OCI-LY7 (cell line): ENCODE measurements around the gene ODC1. TPM values are rescaled to one million over a fixed set of nuclear protein-coding genes. Genes with fewer than 3 reads are reported as not detected.

Experiments
- BruUV-seq: library from RNA; stranded (reverse); fragments of 400-500 nt; replicated peaks from 2 replicates; lab custom pipeline; 2021; lab: Mats Ljungman, UMichigan
- CTCF ChIA-PET: fragments of 300-600 bp; sonication (Branson Sonifier 250); formaldehyde crosslinking; loops from one replicate; lab custom pipeline; 2022; ENCODE audit warnings: antibody characterized with exemption; ENCODE audit not compliant: unreplicated experiment; lab: Charles Lee
- POLR2A ChIA-PET: fragments of 300-600 bp; sonication (Branson Sonifier 250); formaldehyde crosslinking; loops from one replicate; lab custom pipeline; 2022; ENCODE audit warnings: antibody characterized with exemption; lab: Charles Lee
- DNase-seq: peaks from one replicate; pipeline ENCODE4 v3.0.0-alpha.2; 2015; ENCODE audit warnings: low spot score
- H2AFZ ChIP-seq: fragments of 200-600 bp; sonication (generic), shearing (Covaris generic); 2 replicates; pipeline ENCODE4 v1.6.1; 2014; ENCODE audit warnings: mild to moderate bottlenecking, antibody characterized with exemption, low read length, moderate library complexity
- H3K27ac ChIP-seq: fragments of 200-600 bp; sonication (generic); 2 replicates; pipeline ENCODE4 v1.5.1; 2014; ENCODE audit warnings: mixed run types, low read depth, mild to moderate bottlenecking, moderate library complexity, low read length, inconsistent platforms; ENCODE audit not compliant: poor library complexity, severe bottlenecking
- H3K36me3 ChIP-seq: fragments of 200-600 bp; sonication (generic); 2 replicates; pipeline ENCODE4 v1.6.1; 2014; ENCODE audit warnings: mild to moderate bottlenecking, antibody characterized with exemption, low read length, moderate library complexity, mixed read lengths; ENCODE audit not compliant: insufficient read depth
- H3K4me1 ChIP-seq: fragments of 200-600 bp; sonication (generic); 2 replicates; pipeline ENCODE4 v1.5.1; 2014; ENCODE audit warnings: mild to moderate bottlenecking, low read length; ENCODE audit not compliant: insufficient read depth, poor library complexity, severe bottlenecking
- H3K4me2 ChIP-seq: fragments of 200-600 bp; sonication (generic); 2 replicates; pipeline ENCODE4 v1.6.1; 2014; ENCODE audit warnings: mild to moderate bottlenecking, low read length
- H3K4me3 ChIP-seq: fragments of 200-600 bp; sonication (generic); 2 replicates; pipeline ENCODE4 v1.5.1; 2014; ENCODE audit warnings: mild to moderate bottlenecking, low read depth, low read length; ENCODE audit not compliant: poor library complexity, severe bottlenecking
- H3K79me2 ChIP-seq: fragments of 200-600 bp; sonication (generic); 2 replicates; pipeline ENCODE4 v1.6.1; 2016; ENCODE audit warnings: low read depth, mild to moderate bottlenecking, low read length, moderate library complexity, mixed read lengths; ENCODE audit not compliant: insufficient read depth
- H3K9me2 ChIP-seq: fragments of 200-600 bp; sonication (generic); 2 replicates; pipeline ENCODE4 v1.6.1; 2016; ENCODE audit warnings: mild to moderate bottlenecking, low read length, mixed read lengths; ENCODE audit not compliant: insufficient read depth
- H3K9me3 ChIP-seq: fragments of 200-600 bp; sonication (generic); 2 replicates; pipeline ENCODE4 v1.6.1; 2014; ENCODE audit warnings: mild to moderate bottlenecking, mixed run types, low read length, mixed read lengths
- H4K20me1 ChIP-seq: fragments of 200-600 bp; sonication (generic); 2 replicates; pipeline ENCODE4 v1.6.1; 2014; ENCODE audit warnings: mild to moderate bottlenecking, antibody characterized with exemption, low read length, moderate library complexity, mixed read lengths; ENCODE audit not compliant: insufficient read depth
- CTCF ChIP-seq: fragments of 200-600 bp; sonication (generic); conservative IDR thresholded peaks from 2 replicates; pipeline ENCODE4 v1.5.1; 2014; ENCODE audit warnings: mild to moderate bottlenecking, antibody characterized with exemption, low read length, moderate library complexity, mixed read lengths
- EZH2phosphoT487 ChIP-seq: fragments of 200-600 bp; sonication (generic); IDR thresholded peaks from 2 replicates; pipeline ENCODE4 v1.6.1; 2018; ENCODE audit warnings: low read depth, borderline replicate concordance, mild to moderate bottlenecking, mixed run types, antibody characterized with exemption, low read length, moderate library complexity, mixed read lengths
- intact Hi-C: fragments of 100-400 bp; cut with micrococcal nuclease; formaldehyde crosslinking; loops from one replicate; pipeline ENCODE4 v1.10.0; 2022; ENCODE audit not compliant: unreplicated experiment
- total RNA-seq, 2 experiments: library from RNA; depleted of rRNA in 1 of 2; stranded (reverse); fragments of >200 nt in 1 of 2; shearing (Covaris generic) in 1 of 2; gene quantifications; 2 replicates each; pipeline ENCODE4 v1.2.3, GENCODE V29; 2014 to 2022

Gene ODC1
- total RNA-seq, 2 experiments from 2014 or later: 256 to 273 TPM

DNA sequence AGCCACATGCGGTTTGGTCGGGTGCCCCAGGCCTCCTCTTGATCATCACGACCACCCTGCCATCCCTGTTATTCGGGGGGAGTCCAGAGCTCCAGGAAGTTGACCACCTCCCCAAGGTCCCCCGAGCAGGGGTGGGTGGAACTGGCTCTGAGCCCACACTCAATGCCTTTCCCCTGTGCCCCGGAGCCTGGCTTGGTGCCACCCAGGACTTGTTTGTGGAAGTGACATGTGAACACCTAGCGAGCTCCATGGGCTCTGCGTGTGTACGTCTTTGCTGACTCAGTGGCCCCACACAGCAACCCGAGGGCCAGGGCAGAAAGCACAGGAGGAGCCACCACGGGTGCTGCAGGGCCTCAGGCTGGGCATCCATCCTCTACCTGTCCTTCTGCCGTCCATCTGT is 32.5 kb downstream of the ODC1 start:
- Histone ChIP-seq H3K4me3 (no peak overlapping the region), H3K4me1 (peaks cover 29% of the 10 kb centered on the region), H3K4me2 (no peak overlapping the region), H3K79me2 (no peaks in the 10 kb centered on the region), H3K36me3 (no peaks in the 10 kb centered on the region; the same call in 1 of the 2 replicates), H2AFZ (no peak overlapping the region), H4K20me1 (no peaks in the 10 kb centered on the region), H3K9me3 (no peaks in the 10 kb centered on the region), H3K9me2 (no peaks in the 10 kb centered on the region), H3K27ac (no peak overlapping the region)
- CTCF ChIA-PET: no interaction called here
- no TSS peak for BruUV-seq
- POLR2A ChIA-PET: no interaction called here
- intact Hi-C loops: no loop called here
- TF ChIP-seq EZH2phosphoT487: no peak
- TF ChIP-seq CTCF: no peak
- no peak for DNase-seq

- H3K9me3 ChIP-seq: no peaks in the 10 kb centered on the region
- CTCF ChIA-PET: no interaction called here
- intact Hi-C loops: no loop called here
- no peak for DNase-seq
- H3K79me2 ChIP-seq: no peaks in the 10 kb centered on the region
- TF ChIP-seq CTCF (no peak), EZH2phosphoT487 (no peak)
- no peak overlapping the region for H3K27ac ChIP-seq
- no peaks in the 10 kb centered on the region for H3K9me2 ChIP-seq
- no peak overlapping the region for H2AFZ ChIP-seq
- BruUV-seq: no TSS peak
- H4K20me1 ChIP-seq: no peaks in the 10 kb centered on the region
- H3K4me3 ChIP-seq: no peak overlapping the region
- no peaks in the 10 kb centered on the region; the same call in 1 of the 2 replicates for H3K36me3 ChIP-seq
- peaks cover 35% of the 10 kb centered on the region for H3K4me1 ChIP-seq
- H3K4me2 ChIP-seq: no peak overlapping the region
- POLR2A ChIA-PET: interaction anchor here (0.9 kb wide), 1 partner anchor 330 kb away, joined by 3 read pairs; no protein-coding TSS in a partner anchor
Observed at GRCh38 chr2:10415048-10415447, 33.1 kb downstream of the ODC1 start.

DNA sequence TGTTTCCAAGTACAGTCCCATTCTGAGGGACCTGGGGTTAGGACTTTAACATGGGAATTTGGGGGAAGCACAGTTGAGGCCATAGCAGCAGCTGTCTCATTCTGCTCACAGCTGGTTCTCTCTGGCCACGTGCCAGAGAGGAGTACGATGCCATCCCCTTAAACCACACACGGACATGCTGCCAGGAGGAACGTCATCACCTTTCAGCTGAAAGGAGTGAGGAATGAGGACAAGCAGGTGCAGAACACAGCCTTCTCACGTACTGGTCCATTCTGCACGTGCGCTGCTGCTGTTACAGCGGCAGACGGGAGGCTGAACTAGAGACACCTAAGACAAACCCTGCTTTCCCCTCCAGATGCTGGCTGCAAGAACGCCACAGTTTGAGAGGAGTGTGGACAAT is 33.5 kb downstream of the ODC1 start:
- H3K9me2 ChIP-seq: no peaks in the 10 kb centered on the region
- peaks cover 39% of the 10 kb centered on the region for H3K4me1 ChIP-seq
- no TSS peak for BruUV-seq
- CTCF ChIA-PET: no interaction called here
- H3K36me3 ChIP-seq: no peaks in the 10 kb centered on the region; the same call in 1 of the 2 replicates
- no peaks in the 10 kb centered on the region for H3K9me3 ChIP-seq
- H3K27ac ChIP-seq: no peak overlapping the region
- no peaks in the 10 kb centered on the region for H4K20me1 ChIP-seq
- no peak overlapping the region for H3K4me2 ChIP-seq
- H2AFZ ChIP-seq: no peak overlapping the region
- no peak for DNase-seq
- H3K79me2 ChIP-seq: no peaks in the 10 kb centered on the region
- POLR2A ChIA-PET: interaction anchor here (0.9 kb wide), 1 partner anchor 329 kb away, joined by 3 read pairs; no protein-coding TSS in a partner anchor
- no peak overlapping the region for H3K4me3 ChIP-seq
- intact Hi-C loops: no loop called here
- TF ChIP-seq EZH2phosphoT487 (no peak), CTCF (no peak)
